GM19025 (cell line): ENCODE measurements around the gene RABGAP1L.
A peak's percentile ranks its signal among the peaks of the same experiment; 100 is the strongest.
"Not testable (repeated sequence)": the region's sequence is repeated elsewhere in the genome, so short reads cannot be mapped to it uniquely, and the experiment has no call there.

Source experiments
- ATAC-seq: cut with Tn5 transposase; IDR thresholded peaks from one replicate; pipeline ENCODE4 v1.9.1; 2021; ENCODE audit warnings: mild to moderate bottlenecking, low read depth, moderate library complexity; ENCODE audit not compliant: unreplicated experiment

The RABGAP1L gene

DNA sequence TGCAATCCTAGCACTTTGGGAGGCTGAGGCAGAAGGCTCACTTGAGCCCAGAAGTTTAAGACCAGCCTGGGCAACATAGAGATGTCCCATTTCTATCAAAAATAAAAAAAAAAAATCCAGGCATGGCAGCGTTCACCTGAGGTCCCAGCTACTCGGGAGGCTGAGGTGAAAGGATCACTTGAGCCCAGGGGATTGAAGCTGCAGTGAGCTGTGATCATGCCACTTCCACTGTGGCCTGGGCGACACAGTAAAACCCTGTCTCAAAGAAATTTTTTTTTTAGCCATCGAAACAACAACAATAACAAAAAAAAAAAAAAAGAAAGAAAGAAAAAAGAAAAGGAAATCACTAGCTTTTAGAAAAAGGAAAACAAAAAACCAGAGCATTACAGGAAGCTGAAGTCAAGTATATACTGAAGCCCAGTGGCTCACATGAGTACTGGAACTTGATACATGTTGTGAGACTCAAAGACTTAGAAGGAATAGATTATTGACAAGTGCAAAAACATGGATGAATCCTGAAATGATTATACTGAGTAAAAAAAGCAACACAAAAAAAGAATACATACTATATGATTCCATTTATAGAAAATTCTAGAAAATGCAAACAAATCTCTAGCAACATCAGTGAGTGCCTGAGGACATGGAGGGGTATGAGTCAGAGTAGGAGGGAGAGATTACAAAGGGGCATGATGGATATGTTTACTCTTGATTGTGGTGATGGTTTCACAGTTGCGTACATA is 6.1 kb upstream of the RABGAP1L start:
- no peak for ATAC-seq

DNA sequence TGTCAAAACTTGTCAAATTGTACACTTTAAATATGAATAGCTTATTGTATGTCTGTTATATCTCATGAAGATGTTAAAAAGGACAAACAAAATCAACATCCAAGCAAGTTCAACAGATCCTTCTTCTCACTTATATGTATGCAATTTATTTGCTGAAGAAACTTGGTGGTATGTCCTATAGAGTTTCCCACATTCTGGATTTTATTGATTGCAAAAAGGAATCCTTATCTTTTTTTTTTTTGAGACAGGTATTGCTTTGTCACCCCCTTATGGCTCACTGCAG is 5.6 kb upstream of the RABGAP1L start:
- ATAC-seq = no peak

DNA sequence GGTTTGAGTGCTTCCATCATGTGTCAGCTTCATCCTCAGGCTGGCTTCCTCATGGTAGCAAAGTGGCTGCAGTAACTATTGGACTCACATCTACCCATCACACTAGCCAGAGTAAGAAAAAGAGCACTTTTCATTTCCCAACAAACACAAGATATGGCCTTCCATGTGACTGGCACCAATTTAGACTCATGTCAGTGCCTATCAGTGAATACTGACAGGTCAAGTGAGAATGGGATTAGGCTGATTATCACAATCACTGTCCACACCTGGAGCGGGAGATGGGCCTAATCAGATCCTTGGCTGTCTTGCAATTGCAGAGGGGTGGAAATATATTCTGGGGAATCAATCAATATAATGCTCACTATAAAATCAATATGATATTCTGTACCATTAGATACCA is 2.9 kb upstream of the RABGAP1L start:
- no peak for ATAC-seq

DNA sequence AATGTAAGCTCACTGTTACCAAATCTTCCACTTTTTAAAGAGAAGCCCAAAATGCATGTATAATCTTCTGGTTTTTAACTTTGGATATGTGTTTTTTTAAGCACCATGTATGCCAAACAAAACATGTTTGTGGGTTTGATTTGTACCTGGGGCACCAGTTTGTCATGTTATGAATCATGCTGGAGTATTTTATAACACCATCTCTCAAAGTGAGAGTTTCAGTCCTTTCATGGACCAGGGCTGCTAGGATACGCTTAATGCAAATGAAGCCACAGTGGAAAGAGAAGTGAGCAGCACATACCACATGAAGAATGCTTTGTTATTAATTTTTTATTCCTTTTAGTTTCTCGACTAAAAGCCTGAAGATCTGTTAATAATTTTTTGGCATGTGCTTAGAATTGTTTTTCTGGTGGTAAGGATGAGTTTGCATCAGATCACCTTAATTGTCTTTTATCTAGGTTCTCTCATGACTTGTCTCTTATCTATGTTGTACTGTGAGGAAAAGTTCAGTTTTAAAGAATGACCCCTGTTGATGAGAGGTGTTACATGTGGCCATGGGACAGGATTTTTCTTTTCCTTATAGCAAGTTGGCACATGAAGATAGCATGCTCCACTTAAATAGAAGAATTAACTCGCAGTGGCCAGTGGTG is 2.0 kb upstream of the RABGAP1L start:
- ATAC-seq = peak; percentile 32

DNA sequence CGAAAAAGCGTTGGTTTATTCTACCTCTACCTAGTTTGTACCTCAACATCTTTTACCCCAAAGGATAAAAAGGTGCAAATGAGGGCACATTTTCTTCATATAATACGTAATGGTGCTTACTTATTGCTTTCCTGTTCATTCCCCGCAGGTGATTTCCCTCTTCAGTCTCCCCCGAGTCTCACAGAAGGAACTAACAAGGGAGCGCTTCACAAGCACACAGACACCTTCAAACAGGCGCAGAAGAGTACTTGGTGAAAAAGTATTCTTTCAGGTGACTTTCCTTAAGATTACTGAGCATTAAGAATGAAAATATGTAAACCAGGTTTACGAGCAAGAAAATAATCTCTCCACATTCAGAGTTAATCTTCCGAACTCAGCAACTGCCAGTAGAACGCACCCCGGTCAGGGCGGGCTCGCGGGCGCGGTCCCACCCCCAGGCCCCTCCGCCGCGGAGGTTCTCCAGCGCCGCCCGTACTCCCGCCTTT is 511 bp upstream of the RABGAP1L start:
- ATAC-seq = no peak

DNA sequence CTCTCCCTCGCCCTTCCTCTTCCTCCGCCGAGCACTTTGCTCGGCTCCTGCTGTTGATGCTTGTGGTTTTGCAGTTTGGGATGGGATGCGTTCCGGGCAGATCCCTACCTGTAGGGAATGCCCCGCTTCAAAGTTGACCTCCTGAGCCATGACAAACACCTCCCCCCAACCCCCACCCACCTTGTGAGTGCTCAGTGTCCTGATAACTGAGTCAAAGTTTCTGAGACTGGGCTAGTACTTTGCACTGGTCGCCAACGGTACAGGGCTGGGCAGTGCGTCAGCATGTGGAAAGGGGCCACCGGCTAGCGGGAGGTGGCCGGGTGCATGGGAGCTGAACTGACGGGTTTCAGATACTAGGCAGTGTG is 771 bp downstream of the RABGAP1L start:
- ATAC-seq = peak; percentile 2

DNA sequence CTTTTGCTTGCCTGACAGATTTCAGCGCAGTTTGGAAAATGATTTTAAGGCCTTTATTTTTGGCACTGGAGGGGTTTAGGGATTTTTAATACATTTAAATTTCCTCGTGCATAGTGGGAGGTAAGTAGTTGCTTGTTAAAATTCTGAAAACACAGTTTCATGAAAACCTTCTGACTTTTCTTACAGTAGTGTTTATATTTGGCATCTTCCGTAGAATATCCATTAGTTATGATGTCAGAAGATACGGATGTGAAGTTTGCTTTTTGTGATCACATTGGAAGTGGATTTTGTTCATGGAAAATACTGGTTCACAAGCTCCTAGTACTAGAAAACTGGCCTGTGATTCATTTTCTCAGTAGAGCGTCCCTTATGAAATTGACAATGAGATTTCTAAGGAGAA is 1.3 kb downstream of the RABGAP1L start:
- no peak for ATAC-seq

DNA sequence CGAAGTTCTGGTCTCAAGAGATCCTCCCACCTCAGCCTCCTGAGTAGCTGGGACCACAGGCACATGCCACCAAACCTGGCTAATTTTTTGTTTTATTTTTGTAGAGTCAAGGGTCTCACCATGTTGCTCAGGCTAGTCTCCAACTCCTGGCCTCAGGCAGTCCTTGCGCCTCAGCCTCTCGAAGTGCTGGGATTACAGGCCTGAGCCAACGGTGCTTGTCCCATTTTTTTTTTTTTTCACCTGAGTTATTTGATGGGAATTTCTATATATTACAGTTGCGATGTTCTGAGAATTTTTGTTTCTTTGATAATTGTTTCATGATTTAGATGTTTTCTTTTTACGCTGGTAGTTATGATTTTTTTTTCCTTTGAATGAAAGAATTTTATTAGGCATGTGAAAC is 2.5 kb downstream of the RABGAP1L start:
- no peak for ATAC-seq

DNA sequence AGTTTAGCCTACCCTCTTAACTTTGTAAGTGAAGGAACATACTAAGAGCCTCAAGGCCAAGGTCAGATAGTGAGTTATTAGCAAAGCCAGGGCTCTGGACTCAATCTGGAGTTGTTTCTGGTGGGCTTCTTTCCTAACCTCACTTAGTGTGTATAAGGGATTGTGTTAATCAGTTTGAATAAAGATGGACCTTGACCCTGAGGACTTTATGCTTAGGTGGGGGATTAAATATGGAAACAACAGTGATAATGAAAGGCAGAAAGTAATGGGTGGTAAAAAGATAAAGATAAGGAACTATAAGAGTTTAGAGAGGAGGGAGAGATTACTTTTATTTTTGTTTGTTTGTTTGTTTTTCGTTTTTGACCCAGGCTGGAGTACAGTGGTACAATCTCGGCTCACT is 5.5 kb downstream of the RABGAP1L start:
- ATAC-seq = no peak

DNA sequence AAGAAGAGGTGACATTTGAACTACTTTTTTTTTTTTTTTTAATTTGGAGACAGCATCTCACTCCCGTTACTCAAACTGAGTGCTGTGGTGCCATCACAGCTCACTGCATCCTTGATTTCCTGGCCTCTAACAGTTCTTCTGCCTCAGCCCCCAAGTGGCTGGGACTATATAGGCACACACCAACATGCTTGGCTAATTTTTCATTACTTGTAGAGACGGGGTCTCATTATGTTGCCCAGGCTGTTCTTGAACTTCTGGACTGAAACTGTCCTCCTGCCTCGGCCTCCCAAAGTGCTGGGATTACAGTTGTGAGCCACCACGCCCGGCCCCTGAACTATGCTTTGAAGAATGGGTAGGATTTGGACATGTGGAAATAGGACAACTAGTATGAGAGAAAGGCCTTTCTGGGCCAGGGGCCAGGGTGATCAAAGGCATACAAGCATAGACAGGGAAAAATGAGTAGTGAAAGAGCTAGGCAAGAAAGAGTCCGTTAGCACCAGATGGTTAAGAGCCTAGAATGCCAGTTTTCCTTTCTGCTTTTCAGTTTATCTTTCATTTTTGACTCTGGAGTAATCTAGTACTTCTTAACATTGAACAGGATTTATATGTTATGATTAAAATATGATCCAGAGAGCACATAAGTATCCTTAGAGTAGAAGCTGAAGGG is 6.3 kb downstream of the RABGAP1L start:
- no peak for ATAC-seq

DNA sequence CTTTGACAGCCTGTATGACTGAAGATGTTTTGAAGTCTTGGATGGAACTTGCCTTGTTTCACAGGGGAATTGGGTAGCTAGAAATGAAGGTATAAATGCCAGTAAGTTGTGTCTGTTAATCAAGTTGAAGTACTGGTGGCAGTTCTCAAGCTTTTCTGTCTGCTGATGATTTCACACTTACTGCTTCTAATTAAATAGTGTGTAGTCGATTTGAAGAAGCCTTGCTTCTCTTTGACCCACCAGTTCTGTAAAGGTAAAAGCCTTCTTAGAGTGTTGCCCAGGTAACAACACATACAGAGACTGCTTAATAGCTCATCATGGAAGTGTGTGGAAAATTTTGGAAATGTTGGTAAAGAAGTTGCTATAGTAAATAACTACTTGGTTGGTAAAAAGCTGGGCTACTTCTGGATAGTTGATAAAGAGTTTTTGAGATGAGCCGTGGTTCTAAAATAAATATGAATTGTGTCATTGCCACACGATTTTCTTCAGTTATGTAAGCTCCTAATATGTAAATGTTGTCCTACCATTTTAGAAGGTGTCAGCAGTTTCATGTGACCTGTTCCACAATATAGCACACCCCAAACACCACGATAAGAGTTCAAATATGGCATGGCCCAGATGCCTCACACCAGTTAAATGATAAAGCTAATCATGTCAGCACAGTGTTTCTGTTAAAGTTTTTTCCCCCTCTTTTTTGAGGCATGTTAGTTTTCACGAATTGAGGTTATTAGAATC is 7.4 kb downstream of the RABGAP1L start:
- ATAC-seq = no peak

DNA sequence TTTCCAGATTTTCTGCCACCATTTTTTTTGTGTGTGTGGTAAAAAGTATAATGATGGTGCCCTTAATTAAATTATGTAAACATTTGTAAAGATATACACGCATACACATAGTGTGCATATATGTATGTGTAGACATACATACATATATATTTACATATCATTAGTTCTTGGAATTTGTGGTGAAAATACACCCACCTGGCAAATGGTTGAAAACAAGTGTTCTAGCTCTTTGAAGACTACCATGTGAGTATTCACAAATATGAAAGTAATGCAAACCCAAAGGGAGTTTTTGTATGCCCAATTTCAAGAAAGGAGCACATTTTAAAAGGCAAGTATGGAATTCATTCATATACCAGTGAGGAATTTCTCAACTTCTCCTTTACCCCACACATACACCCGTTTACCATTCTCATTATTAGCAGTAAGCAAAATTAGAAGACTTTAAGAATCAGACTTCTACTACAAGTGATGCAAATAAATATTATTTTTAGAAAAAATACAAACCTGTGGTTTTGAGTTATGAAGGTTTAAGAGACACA is 8.0 kb downstream of the RABGAP1L start:
- no peak for ATAC-seq

DNA sequence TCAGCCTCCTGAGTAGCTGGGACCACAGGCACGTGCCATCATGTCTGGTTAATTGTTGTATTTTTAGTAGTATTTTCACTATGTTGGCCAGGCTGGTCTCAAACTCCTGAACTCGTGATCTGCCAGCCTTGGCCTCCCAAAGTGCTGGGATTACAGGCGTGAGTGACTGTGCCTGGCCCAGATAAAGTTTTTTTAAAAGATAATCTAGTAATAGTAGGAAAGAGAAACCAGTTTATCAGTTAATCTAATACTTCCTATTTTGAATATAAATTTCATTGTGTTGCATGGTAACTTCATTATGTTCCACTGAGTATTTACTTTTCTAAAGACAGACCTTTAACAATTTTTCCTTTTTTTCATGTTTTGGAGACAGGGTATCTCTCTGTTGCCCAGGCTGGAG is 10.0 kb downstream of the RABGAP1L start:
- ATAC-seq = no peak

DNA sequence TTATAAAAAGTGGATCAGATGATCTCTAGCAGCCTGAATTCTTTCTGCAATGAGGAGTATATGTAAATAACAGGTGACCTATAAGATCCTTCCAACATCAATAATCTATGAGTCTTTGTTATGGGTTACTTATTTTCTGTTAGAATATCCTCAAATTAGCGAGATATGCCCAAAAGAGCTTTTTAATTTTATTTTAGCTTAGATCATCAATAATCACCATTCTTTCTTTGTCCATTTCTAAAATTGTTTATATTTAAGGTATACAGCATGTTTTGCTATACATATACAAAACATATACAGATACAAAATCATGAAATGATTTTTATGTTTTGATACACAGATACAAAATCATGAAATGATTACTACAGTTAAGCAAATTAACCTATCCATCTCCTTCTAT is 11.8 kb downstream of the RABGAP1L start:
- ATAC-seq = no peak

DNA sequence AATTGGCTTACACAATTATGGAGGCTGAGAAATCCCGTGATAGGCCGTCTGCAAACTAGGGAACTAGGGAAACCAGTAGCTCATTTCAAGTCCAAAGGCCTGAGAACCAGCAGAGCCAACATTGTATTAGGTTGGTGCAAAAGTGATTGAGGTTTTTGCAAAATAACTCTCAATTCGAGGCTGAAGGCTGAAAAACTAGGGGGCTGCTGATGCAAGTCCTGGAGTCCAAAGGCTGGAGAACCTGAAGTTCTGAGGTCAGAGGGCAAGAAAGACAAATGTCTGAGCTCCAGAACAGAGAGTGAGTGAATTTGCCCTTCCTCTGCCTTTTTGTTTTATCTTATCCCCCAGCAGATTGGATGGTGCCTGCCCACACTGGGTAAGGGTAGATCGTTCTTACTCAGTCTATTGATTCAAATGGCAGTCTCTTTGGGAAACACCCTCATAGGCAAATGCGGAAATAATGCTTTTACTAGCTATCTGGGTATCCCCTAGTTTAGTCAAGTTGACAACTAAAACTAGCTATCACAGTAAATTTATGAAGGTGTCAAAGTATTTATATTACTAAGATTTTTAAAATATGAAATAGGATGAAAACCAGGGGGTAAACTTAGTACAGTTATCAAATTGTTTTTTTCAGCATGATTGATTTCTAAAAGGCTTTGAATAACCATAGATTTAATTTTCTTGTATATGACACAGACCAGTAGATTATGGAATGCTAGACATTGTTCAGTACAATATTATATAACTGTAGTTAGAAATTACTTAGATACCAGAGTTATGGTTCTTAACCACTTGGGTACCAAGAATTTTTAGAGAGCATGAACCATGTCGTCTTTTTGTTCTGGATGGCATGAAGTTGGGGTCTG is 15.4 kb downstream of the RABGAP1L start:
- no peak for ATAC-seq

DNA sequence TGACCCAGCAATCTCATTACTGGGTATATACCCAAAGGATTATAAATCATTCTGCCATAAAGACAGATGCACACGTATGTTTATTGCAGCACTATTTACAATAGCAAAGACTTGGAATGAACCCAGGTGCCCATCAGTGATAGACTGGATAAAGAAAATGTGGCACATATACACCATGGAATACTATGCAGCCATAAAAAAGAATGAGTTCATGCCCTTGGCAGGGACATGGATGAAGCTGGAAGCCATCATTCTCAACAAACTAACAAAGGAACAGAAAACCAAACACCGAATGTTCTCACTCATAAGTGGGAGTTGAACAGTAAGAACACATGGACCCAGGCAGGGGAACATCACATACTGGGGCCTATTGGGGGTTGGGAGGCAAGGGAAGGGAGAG is 19.1 kb downstream of the RABGAP1L start:
- ATAC-seq = not testable (repeated sequence)

DNA sequence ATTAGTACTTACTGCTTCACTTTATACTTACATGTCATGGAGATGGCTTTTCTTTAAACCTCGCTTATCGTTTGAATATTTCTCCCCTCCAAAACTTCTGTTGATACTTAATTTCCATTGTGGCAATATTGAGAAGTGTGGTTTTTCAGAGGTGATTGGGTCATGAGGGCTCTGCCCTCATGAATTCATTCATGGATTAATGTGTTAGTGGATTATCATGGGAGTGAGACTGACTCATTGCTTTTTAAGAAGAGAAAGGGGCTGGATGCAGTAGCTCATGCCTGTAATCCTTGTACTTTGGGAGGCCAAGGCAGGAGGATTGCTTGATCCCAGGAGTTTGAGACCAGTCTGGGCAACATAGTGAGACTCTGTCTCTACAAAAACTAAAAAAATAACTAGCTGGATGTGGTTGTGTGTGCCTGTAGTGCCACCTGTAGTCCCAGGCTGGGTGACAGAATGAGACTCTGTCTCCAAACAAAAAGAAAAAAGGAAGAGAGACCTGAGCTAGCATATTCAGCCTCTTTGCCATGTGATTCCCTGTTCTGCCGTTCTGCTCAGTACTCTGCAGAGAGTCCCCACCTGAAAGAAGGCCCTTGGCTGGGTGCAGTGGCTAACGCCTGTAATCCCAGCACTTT is 30.2 kb downstream of the RABGAP1L start:
- no peak for ATAC-seq

DNA sequence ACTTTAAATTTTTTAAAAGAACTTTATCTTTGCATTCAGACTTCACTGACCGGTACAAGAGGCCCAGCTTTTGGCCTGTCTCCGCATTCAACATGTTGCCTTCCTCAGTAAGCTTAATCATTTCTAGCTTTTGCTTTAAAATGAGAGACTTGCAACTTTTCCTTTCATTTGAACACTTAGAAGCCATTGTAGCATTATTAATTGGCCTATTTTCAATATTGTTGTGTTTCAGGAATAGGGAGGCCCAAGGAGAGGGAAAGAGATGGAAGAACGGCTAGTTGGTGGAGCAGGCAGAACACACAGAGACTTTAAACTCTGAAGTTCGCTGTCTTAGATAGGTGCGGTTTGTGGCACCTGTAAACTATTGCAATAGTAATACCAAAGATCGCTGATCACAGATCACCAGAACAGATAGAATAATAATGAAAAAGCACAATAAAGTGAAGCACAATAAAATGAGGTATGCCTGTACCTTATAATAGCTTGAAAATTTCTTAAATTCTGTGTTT is 31.4 kb downstream of the RABGAP1L start:
- ATAC-seq = no peak

DNA sequence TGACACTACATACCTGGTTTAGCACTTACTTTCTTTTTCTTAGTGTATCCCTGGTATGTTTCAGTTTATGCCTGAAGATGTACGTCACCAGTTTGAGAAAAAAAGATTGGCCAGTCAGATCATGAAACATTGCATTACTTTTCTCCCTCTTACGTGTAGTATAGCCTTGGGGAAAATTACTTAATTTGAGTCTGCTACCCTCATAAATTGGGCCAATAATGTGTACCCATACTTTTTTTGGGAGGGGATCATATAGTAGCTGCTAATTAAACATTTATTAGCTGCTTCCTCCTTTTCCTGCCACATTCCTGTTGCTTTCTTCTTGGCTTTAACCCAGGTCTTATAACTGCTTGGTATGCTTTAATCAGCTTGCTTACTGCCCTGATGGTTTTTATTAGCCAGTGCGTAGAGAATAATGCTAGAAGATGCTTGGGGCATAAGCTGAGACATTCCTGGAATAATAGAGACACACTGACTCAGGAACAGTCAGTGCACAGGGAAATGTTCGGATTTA is 32.1 kb downstream of the RABGAP1L start:
- ATAC-seq = no peak
